ENCODE results near the gene HTR2B.
"Not testable (repeated sequence)": the region's sequence is repeated elsewhere in the genome, so short reads cannot be mapped to it uniquely, and the experiment has no call there.

The HTR2B gene

GRCh38 chr2:231093933-231094332 lies 30.9 kb downstream of the HTR2B start:
- DNase-seq = no peak

GRCh38 chr2:231088754-231089153 lies 36.1 kb downstream of the HTR2B start:
- TF ChIP-seq GATA1 (IDR thresholded peaks at IDR 0.05; ENCODE audit: low read depth, low read length) (no peak), POLR2A (IDR thresholded peaks at IDR 0.05; ENCODE audit: low read length) (no peak)
- DNase-seq = peak; percentile 14 to 43

More at GRCh38 chr2:231093933-231094332, 30.9 kb downstream of the HTR2B start:
- TF ChIP-seq GATA1 (IDR thresholded peaks at IDR 0.05; ENCODE audit: low read depth, low read length) (no peak), POLR2A (IDR thresholded peaks at IDR 0.05; ENCODE audit: low read length) (no peak)

DNA sequence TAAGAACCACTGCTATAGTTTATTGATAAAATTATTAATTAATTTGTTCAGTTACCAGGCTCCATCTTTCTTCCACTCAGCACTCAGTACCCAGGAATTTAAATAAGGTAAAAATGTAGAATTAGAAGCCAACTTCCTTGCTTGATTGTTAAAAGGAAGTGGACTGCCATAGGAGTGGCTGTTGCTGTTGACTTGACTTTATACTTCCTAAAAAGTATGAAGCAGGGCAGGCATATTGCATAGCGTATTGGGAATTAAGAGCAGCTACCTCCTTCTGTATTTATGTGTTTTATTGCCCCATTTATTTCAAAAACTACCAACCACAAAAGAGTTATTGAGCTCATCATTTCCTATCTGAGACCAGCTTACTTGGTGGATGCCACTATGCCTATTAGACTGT lies 40.3 kb downstream of the HTR2B start:
- DNase-seq = no peak
- TF ChIP-seq POLR2A (IDR thresholded peaks at IDR 0.05; ENCODE audit: low read length) = no peak
- TF ChIP-seq GATA1 (IDR thresholded peaks at IDR 0.05; ENCODE audit: low read depth, low read length) = no peak

- DNase-seq = peak; percentile 64 to 71
- TF ChIP-seq GATA1 (IDR thresholded peaks at IDR 0.05; ENCODE audit: low read depth, low read length) = no peak
- no peak for TF ChIP-seq POLR2A (IDR thresholded peaks at IDR 0.05; ENCODE audit: low read length)
Measured at GRCh38 chr2:231069379-231070054, 55.3 kb downstream of the HTR2B start.

GRCh38 chr2:231068525-231069222 lies 56.2 kb downstream of the HTR2B start:
- peak; percentile 57 to 69 for DNase-seq
- TF ChIP-seq POLR2A (IDR thresholded peaks at IDR 0.05; ENCODE audit: low read length) (no peak), GATA1 (IDR thresholded peaks at IDR 0.05; ENCODE audit: low read depth, low read length) (no peak)

GRCh38 chr2:231067531-231067930 lies 57.3 kb downstream of the HTR2B start:
- DNase-seq = not testable (repeated sequence)

GRCh38 chr2:231065966-231066365 lies 58.9 kb downstream of the HTR2B start:
- no peak for DNase-seq
- TF ChIP-seq POLR2A (IDR thresholded peaks at IDR 0.05; ENCODE audit: low read length) (no peak), GATA1 (IDR thresholded peaks at IDR 0.05; ENCODE audit: low read depth, low read length) (no peak)

GRCh38 chr2:231063347-231063746 lies 61.5 kb downstream of the HTR2B start:
- no peak for TF ChIP-seq POLR2A (IDR thresholded peaks at IDR 0.05; ENCODE audit: low read length)
- peak in 1 of 2 experiments; percentile 36 for DNase-seq

DNA sequence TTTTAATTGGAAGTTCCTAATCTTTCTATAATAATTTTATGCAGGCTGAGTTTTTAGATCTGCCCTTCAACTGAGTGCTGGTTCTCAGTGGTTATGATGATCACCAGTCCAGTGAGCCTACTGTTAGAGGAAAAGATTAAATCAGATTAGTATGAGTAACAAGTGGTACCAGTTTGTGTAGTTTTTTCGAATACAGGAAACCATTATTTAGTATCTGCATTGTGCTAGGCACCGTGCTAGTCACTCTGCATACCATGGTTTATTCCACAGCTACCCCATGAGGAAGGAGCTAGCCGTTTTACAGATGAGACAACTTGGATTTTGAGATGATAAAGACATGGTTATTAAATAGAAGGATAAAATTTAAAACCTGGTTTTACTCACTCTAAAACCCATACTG lies 62.1 kb downstream of the HTR2B start:
- TF ChIP-seq GATA1 (IDR thresholded peaks at IDR 0.05; ENCODE audit: low read depth, low read length) (no peak), POLR2A (IDR thresholded peaks at IDR 0.05; ENCODE audit: low read length) (no peak)
- DNase-seq = no peak

GRCh38 chr2:231059756-231060155 lies 65.1 kb downstream of the HTR2B start:
- no peak for DNase-seq
- TF ChIP-seq GATA1 (IDR thresholded peaks at IDR 0.05; ENCODE audit: low read depth, low read length) (no peak), POLR2A (IDR thresholded peaks at IDR 0.05; ENCODE audit: low read length) (no peak)

GRCh38 chr2:231058761-231059550 lies 65.9 kb downstream of the HTR2B start:
- TF ChIP-seq POLR2A (IDR thresholded peaks at IDR 0.05; ENCODE audit: low read length) = no peak

More at GRCh38 chr2:231058761-231059550, 65.9 kb downstream of the HTR2B start:
- no peak for DNase-seq

Data from erythroblast (primary cell).